Hepatocyte (in vitro differentiated cells): ENCODE measurements around the gene PIP4P1. TPM values are rescaled to one million over a fixed set of nuclear protein-coding genes. Genes with fewer than 3 reads are reported as not detected.
"Not testable (repeated sequence)": the region's sequence is repeated elsewhere in the genome, so short reads cannot be mapped to it uniquely, and the experiment has no call there.

ENCODE experiments used
- DNase-seq: peaks from one replicate; pipeline ENCODE4 v3.0.0-alpha.2; 2016; ENCODE audit warnings: low spot score
- H2AFZ ChIP-seq: fragments of 200-600 bp; sonication (generic); 2 replicates; pipeline ENCODE4 v1.6.0; 2016; ENCODE audit warnings: antibody characterized with exemption, mild to moderate bottlenecking
- H3K27ac ChIP-seq: fragments of 200-600 bp; sonication (generic); 2 replicates; pipeline ENCODE4 v1.5.1; 2016; ENCODE audit warnings: mild to moderate bottlenecking
- H3K27me3 ChIP-seq: fragments of 200-600 bp; sonication (generic); 2 replicates; pipeline ENCODE4 v1.6.1; 2016
- H3K36me3 ChIP-seq: fragments of 200-600 bp; sonication (generic); replicated peaks from 2 replicates; pipeline ENCODE4 v1.5.1; 2016; ENCODE audit warnings: low read depth; ENCODE audit not compliant: insufficient read depth
- H3K4me1 ChIP-seq: fragments of 200-600 bp; sonication (generic); 2 replicates; pipeline ENCODE4 v1.5.1; 2016; ENCODE audit warnings: mild to moderate bottlenecking, moderate library complexity; ENCODE audit not compliant: insufficient read depth
- H3K4me2 ChIP-seq: fragments of 200-600 bp; sonication (generic); 2 replicates; pipeline ENCODE4 v1.6.0; 2016
- H3K4me3 ChIP-seq: fragments of 200-600 bp; sonication (generic); 2 replicates; pipeline ENCODE4 v1.5.1; 2016; ENCODE audit warnings: mild to moderate bottlenecking
- H3K79me2 ChIP-seq: fragments of 200-600 bp; sonication (generic); 2 replicates; pipeline ENCODE4 v1.6.0; 2017; ENCODE audit warnings: mild to moderate bottlenecking
- H3K9me2 ChIP-seq: fragments of 200-600 bp; sonication (generic); replicated peaks from 2 replicates; pipeline ENCODE4 v1.6.0; 2017; ENCODE audit warnings: mild to moderate bottlenecking; ENCODE audit not compliant: insufficient read depth
- H3K9me3 ChIP-seq: fragments of 200-600 bp; sonication (generic); 2 replicates; pipeline ENCODE4 v1.5.1; 2016; ENCODE audit warnings: low read depth, mild to moderate bottlenecking
- H4K20me1 ChIP-seq: fragments of 200-600 bp; sonication (generic); 2 replicates; pipeline ENCODE4 v1.6.0; 2016; ENCODE audit warnings: mild to moderate bottlenecking; ENCODE audit not compliant: insufficient read depth, poor library complexity, severe bottlenecking
- CTCF ChIP-seq: fragments of 200-600 bp; sonication (generic); IDR thresholded peaks from 2 replicates; pipeline ENCODE4 v1.5.1; 2016; ENCODE audit warnings: antibody characterized with exemption, mild to moderate bottlenecking; ENCODE audit not compliant: poor library complexity
- EZH2 ChIP-seq: fragments of 200-600 bp; sonication (generic); IDR thresholded peaks from 2 replicates; pipeline ENCODE4 v1.6.1; 2016; ENCODE audit warnings: antibody characterized with exemption, mild to moderate bottlenecking, borderline replicate concordance
- EZH2phosphoT487 ChIP-seq: fragments of 200-600 bp; sonication (generic); IDR thresholded peaks from one replicate; pipeline ENCODE4 v1.6.1; 2018; ENCODE audit warnings: antibody characterized with exemption, mild to moderate bottlenecking, low read depth, moderate library complexity; ENCODE audit not compliant: unreplicated experiment, severe bottlenecking
- WGBS: methylation state at CpG from one replicate; pipeline ENCODE4 v1.1.6; 2016; ENCODE audit warnings: low lambda C conversion rate; ENCODE audit errors: missing lambda C conversion rate; 5-methylcytosine and 5-hydroxymethylcytosine counted together
- polyA plus RNA-seq: library from polyadenylated mRNA; unstranded; fragments of >200 nt; fragmentation: Nextera tagmentation; extraction: Ambion mirVana; gene quantifications from 2 replicates; pipeline ENCODE4 v1.2.1, GENCODE V29; 2016
- total RNA-seq: library from RNA; depleted of rRNA; stranded (reverse); fragments of >200 nt; gene quantifications from 2 replicates; pipeline ENCODE4 v1.2.3, GENCODE V29; 2014

Gene PIP4P1
- total and polyA plus RNA-seq, 2 experiments from 2014 or later, result 40.1 to 85.0 TPM

GRCh38 chr14:20455355-20456300 lies 5.6 kb downstream of the PIP4P1 start:
- H2AFZ ChIP-seq, result peak overlapping the region; percentile 72
- peak overlapping the region; percentile 92 for H3K4me2 ChIP-seq
- H3K27me3 ChIP-seq, result no peaks in the 10 kb centered on the region
- no peak for TF ChIP-seq EZH2phosphoT487
- no peak for TF ChIP-seq CTCF
- TF ChIP-seq EZH2, result no peak
- no peaks in the 10 kb centered on the region for H3K36me3 ChIP-seq
- H4K20me1 ChIP-seq, result peaks cover 4% of the 10 kb centered on the region
- DNase-seq, result peak; percentile 89
- peak overlapping the region; percentile 60 for H3K4me3 ChIP-seq
- WGBS, result 1% methylated on average over 39 of the region's 39 CpGs
- peak overlapping the region; percentile 96 for H3K27ac ChIP-seq
- H3K9me2 ChIP-seq, result no peaks in the 10 kb centered on the region
- peaks cover 26% of the 10 kb centered on the region for H3K4me1 ChIP-seq
- H3K9me3 ChIP-seq, result no peaks in the 10 kb centered on the region
- H3K79me2 ChIP-seq, result peaks cover 63% of the 10 kb centered on the region

- Histone ChIP-seq H3K36me3 (no peaks in the 10 kb centered on the region), H3K79me2 (peaks cover 54% of the 10 kb centered on the region), H3K4me2 (peak within 1 kb of the TSS; percentile 92), H2AFZ (peak within 1 kb of the TSS; percentile 72), H3K4me3 (peak within 1 kb of the TSS; percentile 60), H3K9me3 (no peaks in the 10 kb centered on the region), H4K20me1 (no peaks in the 10 kb centered on the region), H3K27me3 (no peaks in the 10 kb centered on the region), H3K27ac (peak within 1 kb of the TSS; percentile 96), H3K4me1 (peaks cover 18% of the 10 kb centered on the region), H3K9me2 (no peaks in the 10 kb centered on the region)
- peak; percentile 100 for DNase-seq
- under 1% methylated on average over 56 of the region's 56 CpGs for WGBS
- no peak for TF ChIP-seq EZH2
- no peak for TF ChIP-seq EZH2phosphoT487
- TF ChIP-seq CTCF, result no peak
These were observed 6.5 kb downstream of the PIP4P1 start, which contains the start of the genes APEX1 and OSGEP for GRCh38 chr14:20454516-20455354. APEX1 (plus strand) TSS chr14:20455226; CDS start chr14:20455646, 420 bp downstream. OSGEP (minus strand) TSS chr14:20454812; CDS start chr14:20454683, 129 bp downstream.

- not testable (repeated sequence) for H3K9me2 ChIP-seq, H3K27ac ChIP-seq, H3K4me3 ChIP-seq, H3K9me3 ChIP-seq, H4K20me1 ChIP-seq, DNase-seq, H3K27me3 ChIP-seq, H2AFZ ChIP-seq, H3K36me3 ChIP-seq
- WGBS, result 93% methylated on average over 8 of the region's 8 CpGs
- Histone ChIP-seq H3K4me2 (peak overlapping the region; percentile 70), H3K79me2 (peaks cover 36% of the 10 kb centered on the region), H3K4me1 (peaks cover 14% of the 10 kb centered on the region)
These were observed 8.4 kb downstream of the PIP4P1 start for GRCh38 chr14:20452831-20453230.
